ENCODE data around the gene ZNF773. TPM values are rescaled to one million over a fixed set of nuclear protein-coding genes. Genes with fewer than 3 reads are reported as not detected.
A peak's percentile ranks its signal among the peaks of the same experiment; 100 is the strongest.

ZNF773 gene
- total RNA-seq, 1 donor from 2014 or later: 8.9 TPM

- peaks cover 44% of the 10 kb centered on the region for H3K9me3 Mint-ChIP-seq
- peaks cover 95% of the 10 kb centered on the region for H3K36me3 Mint-ChIP-seq (ENCODE audit: low read depth)
- no peaks in the 10 kb centered on the region for H3K4me1 Mint-ChIP-seq
- H3K4me3 Mint-ChIP-seq: no peak overlapping the region
- TF ChIP-seq CTCF (conservative IDR thresholded peaks at IDR 0.05): no peak
- H3K27me3 Mint-ChIP-seq (ENCODE audit: low read depth): no peaks in the 10 kb centered on the region
- no peak for DNase-seq (ENCODE audit: low read depth, low spot score)
- no peak overlapping the region for H3K27ac Mint-ChIP-seq (ENCODE audit: unreplicated experiment)
Measured at GRCh38 chr19:57546513-57546912, 46.8 kb downstream of the ZNF773 start.

GRCh38 chr19:57552432-57552831, 52.7 kb downstream of the ZNF773 start:
- Mint-ChIP-seq H3K27ac (ENCODE audit: unreplicated experiment) (no peak overlapping the region), H3K4me1 (no peaks in the 10 kb centered on the region), H3K4me3 (no peak overlapping the region), H3K27me3 (ENCODE audit: low read depth) (no peaks in the 10 kb centered on the region), H3K9me3 (peaks cover 31% of the 10 kb centered on the region), H3K36me3 (ENCODE audit: low read depth) (peaks cover 94% of the 10 kb centered on the region)
- no peak for TF ChIP-seq CTCF (conservative IDR thresholded peaks at IDR 0.05)
- DNase-seq (ENCODE audit: low read depth, low spot score): no peak

- no peak for TF ChIP-seq CTCF (conservative IDR thresholded peaks at IDR 0.05)
- Mint-ChIP-seq H3K27ac (ENCODE audit: unreplicated experiment) (no peak overlapping the region), H3K9me3 (peaks cover 24% of the 10 kb centered on the region), H3K4me3 (peak overlapping the region; percentile 97), H3K4me1 (peaks cover 23% of the 10 kb centered on the region), H3K27me3 (ENCODE audit: low read depth) (peaks cover 3% of the 10 kb centered on the region), H3K36me3 (ENCODE audit: low read depth) (peaks cover 59% of the 10 kb centered on the region)
- no peak for DNase-seq (ENCODE audit: low read depth, low spot score)
Measured at GRCh38 chr19:57557659-57558058, 57.9 kb downstream of the ZNF773 start.

Other genes starting within 250 kb of the ZNF773 start
- gene ZNF460, start 219.5 kb upstream of the ZNF773 start, total RNA-seq: 58.5 and 59.1 TPM in 2 replicates
- 9.1 and 10.1 TPM in 2 replicates for gene ZNF543, start 179.5 kb upstream of the ZNF773 start, total RNA-seq
- 10.9 and 11.3 TPM in 2 replicates for gene ZNF304, start 148.7 kb upstream of the ZNF773 start, total RNA-seq
- gene TRAPPC2B, start 136.4 kb upstream of the ZNF773 start, total RNA-seq: 10.3 and 13.3 TPM in 2 replicates
- gene ZNF547, start 136.4 kb upstream of the ZNF773 start, total RNA-seq: 5.2 and 8.7 TPM in 2 replicates
- 22.1 and 22.4 TPM in 2 replicates for gene ZNF548, start 110.1 kb upstream of the ZNF773 start, total RNA-seq
- 9.2 and 11.3 TPM in 2 replicates for gene ZNF17, start 88.8 kb upstream of the ZNF773 start, total RNA-seq
- 26.1 and 26.3 TPM in 2 replicates for gene ZNF749, start 64.6 kb upstream of the ZNF773 start, total RNA-seq
- 0.72 and 0.82 TPM in 2 replicates for gene VN1R1, start 42.8 kb upstream of the ZNF773 start, total RNA-seq
- 14.6 and 14.9 TPM in 2 replicates for gene ZNF772, start 22.4 kb upstream of the ZNF773 start, total RNA-seq
- 17.0 and 17.2 TPM in 2 replicates for gene ZNF419, start 12.2 kb upstream of the ZNF773 start, total RNA-seq
- gene ZNF549, start 27.4 kb downstream of the ZNF773 start, total RNA-seq: 10.3 and 10.6 TPM in 2 replicates
- gene ZNF550, start 59.9 kb downstream of the ZNF773 start, total RNA-seq: 10.4 and 13.1 TPM in 2 replicates
- gene ZNF416, start 79.0 kb downstream of the ZNF773 start, total RNA-seq: 8.8 and 10.1 TPM in 2 replicates
- gene ZIK1, start 84.2 kb downstream of the ZNF773 start, total RNA-seq: 27.6 and 29.1 TPM in 2 replicates
- 8.5 and 8.7 TPM in 2 replicates for gene ZNF530, start 99.9 kb downstream of the ZNF773 start, total RNA-seq
- 31.7 and 32.1 TPM in 2 replicates for gene ZNF134, start 114.3 kb downstream of the ZNF773 start, total RNA-seq
- gene ZNF211, start 133.2 kb downstream of the ZNF773 start, total RNA-seq: 22.9 and 23.4 TPM in 2 replicates
- gene ZSCAN4, start 169.0 kb downstream of the ZNF773 start, total RNA-seq: not detected in 2 replicates
- 19.1 and 20.5 TPM in 2 replicates for gene ZNF551, start 182.0 kb downstream of the ZNF773 start, total RNA-seq
- 25.6 and 26.2 TPM in 2 replicates for gene ZNF154, start 209.3 kb downstream of the ZNF773 start, total RNA-seq
- 11.9 and 13.5 TPM in 2 replicates for gene ZNF671, start 227.7 kb downstream of the ZNF773 start, total RNA-seq
- 25.6 and 25.9 TPM in 2 replicates for gene ZNF776, start 246.9 kb downstream of the ZNF773 start, total RNA-seq

Measured in neural crest cell (in vitro differentiated cells).